IPS-NIHi11 (cell line): ENCODE data around the gene FCER2.
"Not testable (repeated sequence)": the region's sequence is repeated elsewhere in the genome, so short reads cannot be mapped to it uniquely, and the experiment has no call there.

Source experiments
- DNase-seq: peaks from one replicate; pipeline ENCODE4 v3.0.0; 2012; ENCODE audit warnings: mixed read lengths, low spot score

Gene FCER2, protein sequence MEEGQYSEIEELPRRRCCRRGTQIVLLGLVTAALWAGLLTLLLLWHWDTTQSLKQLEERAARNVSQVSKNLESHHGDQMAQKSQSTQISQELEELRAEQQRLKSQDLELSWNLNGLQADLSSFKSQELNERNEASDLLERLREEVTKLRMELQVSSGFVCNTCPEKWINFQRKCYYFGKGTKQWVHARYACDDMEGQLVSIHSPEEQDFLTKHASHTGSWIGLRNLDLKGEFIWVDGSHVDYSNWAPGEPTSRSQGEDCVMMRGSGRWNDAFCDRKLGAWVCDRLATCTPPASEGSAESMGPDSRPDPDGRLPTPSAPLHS

DNA sequence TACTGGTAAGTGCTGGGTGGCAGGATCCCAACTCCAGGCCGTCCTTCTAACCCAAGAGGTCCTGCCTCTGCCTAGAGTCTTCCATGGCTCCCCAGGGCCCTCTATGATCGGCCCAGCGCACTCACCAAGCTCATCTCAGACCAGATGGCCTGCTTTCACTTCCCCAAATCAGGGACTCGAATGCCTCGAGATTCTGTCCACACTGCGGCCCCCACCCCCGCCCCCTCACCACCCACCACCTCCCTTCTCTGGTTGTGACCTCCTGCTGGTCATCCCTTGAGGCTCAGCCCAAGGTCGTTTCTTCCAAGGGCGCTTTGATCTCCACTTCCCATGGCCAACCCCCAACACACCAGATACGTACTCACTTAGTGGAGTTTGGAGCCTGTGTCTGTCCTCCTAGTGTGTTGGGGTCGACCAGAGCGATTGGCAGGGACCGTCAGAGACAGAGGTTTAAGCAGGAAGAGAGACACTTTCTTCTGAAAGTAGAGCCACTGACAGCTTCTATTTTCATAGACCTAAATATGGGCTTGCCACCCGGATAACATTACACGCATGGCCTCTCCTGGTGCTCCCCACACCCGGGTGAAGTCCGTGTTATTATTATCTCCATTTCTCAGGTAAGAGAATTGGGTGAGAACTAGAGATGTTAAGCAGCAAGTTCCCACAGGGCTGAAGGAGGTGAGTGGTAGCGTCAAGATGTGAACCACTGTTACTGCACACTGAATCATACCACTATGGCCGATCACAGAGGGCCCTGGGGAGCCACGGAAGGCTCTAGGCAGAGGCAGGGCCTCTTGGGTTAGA lies at the start of gene FCER2:
FCER2 (minus strand) TSS at position 478 of the 804 bp plus-strand sequence. CDS start 2,371 bp downstream, outside the sequence.
- no peak for DNase-seq

GRCh38 chr19:7751157-7751783 lies 49.3 kb upstream of the FCER2 start:
- DNase-seq, result no peak

GRCh38 chr19:7748756-7749155 lies 46.8 kb upstream of the FCER2 start:
- DNase-seq, result peak; percentile 69

DNA sequence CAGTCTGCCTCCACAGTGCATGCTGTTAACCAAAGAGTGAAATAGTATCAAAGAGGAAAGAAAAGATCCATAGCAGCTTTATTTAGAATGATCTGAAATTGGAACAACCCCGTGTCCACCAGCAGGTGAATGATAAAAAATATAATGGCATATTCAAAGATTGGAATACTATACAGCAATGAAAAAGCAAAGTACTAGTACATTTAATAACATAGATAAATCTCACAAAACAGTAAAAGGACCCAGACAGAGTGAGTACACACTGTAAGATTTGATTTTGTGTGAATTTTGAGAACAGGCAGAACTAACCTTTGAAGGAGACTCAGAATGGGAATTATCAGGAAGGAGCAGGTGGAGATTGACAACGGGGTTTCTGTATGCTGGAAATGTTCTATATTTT lies 46.2 kb upstream of the FCER2 start:
- no peak for DNase-seq

GRCh38 chr19:7746903-7747884 lies 45.3 kb upstream of the FCER2 start, which contains the start of gene CD209:
CD209 (minus strand) TSS chr19:7747534; CDS start chr19:7747511, 23 bp downstream.
- DNase-seq, result no peak

GRCh38 chr19:7746306-7746705 lies 44.4 kb upstream of the FCER2 start:
- not testable (repeated sequence) for DNase-seq

- no peak for DNase-seq
These were observed 43.1 kb upstream of the FCER2 start for GRCh38 chr19:7744871-7745650.

DNA sequence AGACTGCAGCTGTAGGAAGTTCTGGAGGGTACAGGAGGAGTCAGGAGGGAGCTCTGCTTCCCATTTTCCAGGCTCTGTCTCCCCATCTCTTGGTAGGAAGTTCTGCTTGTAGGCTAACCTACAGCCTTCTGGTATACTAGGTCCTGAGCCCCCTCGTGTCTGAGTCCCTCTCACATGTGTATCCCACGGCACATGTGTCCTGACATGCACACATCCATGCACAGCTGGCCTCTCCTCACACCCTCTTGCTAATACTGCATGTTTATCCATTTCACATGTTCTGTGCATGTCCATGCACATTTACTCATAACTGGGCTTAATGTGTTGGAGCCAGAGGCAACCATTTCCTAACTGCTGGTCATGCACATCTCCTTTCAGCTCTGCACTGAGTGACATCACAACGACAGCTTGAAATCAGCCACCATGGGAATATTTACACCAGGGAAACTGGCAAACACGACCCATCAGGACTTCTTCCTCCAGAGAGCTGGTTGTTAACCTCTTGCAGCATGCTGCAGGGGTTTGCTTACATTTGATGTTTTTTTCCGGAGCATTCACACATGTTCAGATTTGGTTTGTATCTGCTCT lies 42.4 kb upstream of the FCER2 start:
- no peak for DNase-seq

DNA sequence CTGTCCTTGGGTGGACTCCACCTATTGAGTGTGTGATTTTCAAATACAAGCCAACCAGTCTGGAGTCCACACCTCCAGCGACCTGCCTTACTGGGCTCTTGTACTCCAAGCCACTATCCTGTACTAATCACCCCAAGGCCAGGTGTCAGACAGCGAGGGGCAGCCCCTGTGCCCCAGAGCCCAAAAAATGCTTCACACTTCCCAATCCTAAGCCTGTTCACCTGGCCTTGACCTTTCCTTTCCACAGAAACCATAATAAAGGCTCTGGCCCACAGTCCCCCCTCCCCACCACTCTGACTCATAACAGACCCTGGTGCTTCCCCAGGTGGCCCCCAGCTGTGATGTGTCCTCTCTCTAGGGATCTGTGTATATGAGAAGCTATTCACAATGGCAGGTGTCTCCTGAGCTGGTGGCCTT lies 41.5 kb upstream of the FCER2 start:
- no peak for DNase-seq

GRCh38 chr19:7742991-7743390 lies 41.1 kb upstream of the FCER2 start:
- no peak for DNase-seq

GRCh38 chr19:7742575-7742974 lies 40.6 kb upstream of the FCER2 start:
- no peak for DNase-seq

GRCh38 chr19:7740682-7741054 lies 38.7 kb upstream of the FCER2 start:
- DNase-seq, result no peak

- DNase-seq, result peak; percentile 1
These were observed 38.1 kb upstream of the FCER2 start for GRCh38 chr19:7739801-7740681.

GRCh38 chr19:7739211-7739755 lies 37.4 kb upstream of the FCER2 start:
- no peak for DNase-seq

DNA sequence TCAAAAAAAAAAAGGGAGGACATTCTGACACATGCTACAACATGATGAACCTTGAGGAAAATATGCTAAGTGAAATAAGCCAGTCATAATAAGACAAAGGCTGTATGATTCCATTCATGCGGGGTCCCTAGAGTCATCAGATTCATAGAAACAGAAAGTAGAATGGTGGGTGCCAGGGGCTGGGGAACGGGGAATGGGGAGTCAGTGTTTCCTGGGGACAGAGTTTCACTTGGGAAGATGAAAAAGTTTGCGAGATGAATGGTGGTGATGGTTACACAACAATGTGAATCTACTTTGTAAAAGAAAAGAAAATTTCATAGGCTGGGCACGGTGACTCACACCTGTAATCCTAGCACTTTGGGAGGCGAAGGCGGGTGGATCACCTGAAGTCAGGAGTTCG lies 36.1 kb upstream of the FCER2 start:
- no peak for DNase-seq

GRCh38 chr19:7737215-7737614 lies 35.3 kb upstream of the FCER2 start:
- no peak for DNase-seq

GRCh38 chr19:7736148-7736547 lies 34.2 kb upstream of the FCER2 start:
- no peak for DNase-seq

- no peak for DNase-seq
These were observed 32.6 kb upstream of the FCER2 start for GRCh38 chr19:7734220-7735203.
